HG03097 (cell line): ENCODE results near the gene CUX1.
"Not testable (repeated sequence)": the region's sequence is repeated elsewhere in the genome, so short reads cannot be mapped to it uniquely, and the experiment has no call there.

Experiments
- ATAC-seq: cut with Tn5 transposase; IDR thresholded peaks from one replicate; pipeline ENCODE4 v1.9.1; 2021; ENCODE audit not compliant: unreplicated experiment, low FRiP score

Gene CUX1

GRCh38 chr7:102223184-102223583 lies 405.8 kb downstream of the CUX1 start:
- ATAC-seq, result no peak

GRCh38 chr7:102225025-102225424 lies 407.6 kb downstream of the CUX1 start:
- ATAC-seq, result no peak

GRCh38 chr7:102227371-102227770 lies 409.9 kb downstream of the CUX1 start:
- no peak for ATAC-seq

- ATAC-seq, result no peak
These were observed 411.5 kb downstream of the CUX1 start for GRCh38 chr7:102228935-102229334.

- not testable (repeated sequence) for ATAC-seq
These were observed 412.7 kb downstream of the CUX1 start for GRCh38 chr7:102230162-102230561.

- no peak for ATAC-seq
These were observed 413.2 kb downstream of the CUX1 start for GRCh38 chr7:102230593-102230992.

GRCh38 chr7:102232611-102233286 lies 415.3 kb downstream of the CUX1 start:
- no peak for ATAC-seq

GRCh38 chr7:102234131-102234530 lies 416.7 kb downstream of the CUX1 start:
- ATAC-seq, result no peak

- no peak for ATAC-seq
These were observed 417.6 kb downstream of the CUX1 start for GRCh38 chr7:102234801-102235550.

- ATAC-seq, result no peak
These were observed 418.7 kb downstream of the CUX1 start for GRCh38 chr7:102236102-102236501.

- no peak for ATAC-seq
These were observed 419.3 kb downstream of the CUX1 start for GRCh38 chr7:102236592-102237287.

GRCh38 chr7:102239206-102239820 lies 421.9 kb downstream of the CUX1 start:
- no peak for ATAC-seq

GRCh38 chr7:102241431-102241830 lies 424.0 kb downstream of the CUX1 start:
- ATAC-seq, result no peak

GRCh38 chr7:102244601-102245000 lies 427.2 kb downstream of the CUX1 start:
- no peak for ATAC-seq

- ATAC-seq, result no peak
These were observed 430.6 kb downstream of the CUX1 start for GRCh38 chr7:102248081-102248455.

GRCh38 chr7:102248456-102249395 lies 431.3 kb downstream of the CUX1 start:
- ATAC-seq, result no peak

- ATAC-seq, result no peak
These were observed 434.3 kb downstream of the CUX1 start for GRCh38 chr7:102251531-102252365.

- no peak for ATAC-seq
These were observed 435.0 kb downstream of the CUX1 start for GRCh38 chr7:102252366-102252982.
